Activated CD8-positive, alpha-beta memory T cell treated with anti-CD3 and anti-CD28 coated beads, Interleukin-2, amount 50 U/mL, for 4 hours (primary cell): ENCODE results near the gene HLA-B.

Experiments used
- DNase-seq: peaks from one replicate; pipeline ENCODE4 v3.0.0-alpha.2; 2020

Gene HLA-B

DNA sequence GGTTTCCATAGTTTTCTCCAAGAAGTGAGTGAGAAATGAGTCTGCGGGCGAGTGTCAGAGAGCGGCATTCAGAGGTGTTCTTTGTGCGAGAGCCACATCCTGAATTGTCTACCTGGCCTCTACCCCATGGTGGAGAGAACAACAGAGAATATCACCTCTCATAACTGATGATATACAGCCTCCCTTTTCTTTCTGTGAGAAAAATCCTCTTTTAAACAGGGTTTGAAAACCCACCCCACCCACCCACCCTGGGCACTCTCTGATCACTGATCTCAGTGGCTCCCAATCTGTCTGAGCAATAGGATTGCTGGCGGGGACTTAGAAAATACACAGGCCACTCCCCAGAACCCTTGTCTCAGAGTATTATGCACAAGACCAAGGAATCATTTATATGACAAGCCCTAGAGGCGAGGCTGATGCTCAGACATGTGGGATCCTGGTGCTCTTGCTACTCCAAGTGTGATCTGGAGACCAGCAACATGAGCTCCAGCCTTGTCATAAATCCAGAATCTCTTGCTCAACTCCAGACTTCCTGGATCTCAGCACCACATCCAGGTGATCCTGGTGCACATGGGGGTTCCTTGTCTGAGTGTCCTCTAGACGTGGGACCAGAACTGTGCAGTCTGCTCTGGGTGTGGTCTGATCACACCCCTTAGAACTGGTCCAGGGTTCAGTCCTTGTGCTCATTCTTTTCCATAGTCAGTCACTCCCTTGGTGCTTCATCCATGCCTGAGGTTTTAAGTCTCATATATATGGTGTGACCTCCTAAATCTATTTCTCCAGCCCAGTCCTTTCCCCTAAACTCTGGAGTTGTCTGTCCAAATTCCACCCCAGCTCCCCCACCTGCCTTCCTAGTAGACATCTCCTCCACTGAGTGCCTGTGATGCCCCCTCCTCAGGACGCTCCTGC, 5.3 kb downstream of the HLA-B start:
- DNase-seq: no peak

DNA sequence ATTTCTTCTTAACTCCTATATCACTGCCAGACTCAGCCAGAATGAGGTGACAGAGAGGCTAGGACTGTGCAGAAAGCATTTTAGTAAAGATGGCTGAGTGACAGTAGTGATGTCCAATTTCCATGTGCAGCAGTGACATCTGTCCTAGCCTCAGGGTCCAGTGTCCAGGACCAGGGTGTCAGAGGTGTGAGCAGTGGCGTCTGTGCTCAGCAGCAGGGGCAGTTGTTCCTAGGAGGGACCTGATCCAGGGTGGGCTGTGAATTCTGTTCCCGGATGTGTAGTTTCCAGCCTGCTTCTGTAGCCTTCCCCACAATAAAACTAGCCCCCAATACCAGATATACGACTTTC, 6.0 kb downstream of the HLA-B start:
- no peak for DNase-seq

DNA sequence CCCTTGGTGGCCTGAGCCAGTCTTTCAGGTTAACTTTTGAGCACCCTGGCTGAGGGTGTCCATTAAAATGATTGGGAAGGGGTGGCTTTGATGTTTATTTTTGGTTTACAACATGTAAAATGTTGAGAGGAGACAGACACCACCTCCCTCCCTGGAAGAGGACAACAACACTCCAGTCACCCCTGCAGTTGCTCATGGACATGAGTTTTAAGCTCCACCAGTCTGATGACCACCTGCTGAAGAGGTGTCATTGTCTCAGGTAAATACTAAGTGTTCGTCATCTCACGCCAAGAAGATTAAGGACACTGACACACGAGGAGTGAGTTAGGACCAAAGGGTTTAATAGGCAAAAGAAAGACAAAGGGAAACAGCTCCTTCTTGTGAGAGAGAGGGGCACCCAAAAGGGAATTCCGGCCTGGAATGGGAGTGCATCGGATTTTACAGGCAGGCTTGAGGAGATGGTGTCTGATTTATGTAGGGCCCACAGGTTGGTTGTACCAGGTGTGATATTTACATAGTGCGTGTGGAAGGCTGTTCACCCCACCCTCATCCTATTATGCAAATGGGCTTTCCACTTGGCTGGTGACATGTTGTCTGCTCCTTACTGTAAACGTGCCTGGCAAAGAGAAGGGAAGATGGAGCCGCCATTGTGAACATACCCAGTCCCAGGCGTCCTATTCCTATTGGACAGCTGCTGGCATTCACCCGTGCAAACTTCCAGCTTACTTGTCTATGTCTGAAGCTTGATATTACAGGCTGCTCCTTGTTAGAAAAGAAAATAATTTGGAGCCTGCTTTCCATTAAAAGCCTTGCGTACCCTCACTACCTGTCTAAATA, 6.6 kb downstream of the HLA-B start:
- DNase-seq: no peak

DNA sequence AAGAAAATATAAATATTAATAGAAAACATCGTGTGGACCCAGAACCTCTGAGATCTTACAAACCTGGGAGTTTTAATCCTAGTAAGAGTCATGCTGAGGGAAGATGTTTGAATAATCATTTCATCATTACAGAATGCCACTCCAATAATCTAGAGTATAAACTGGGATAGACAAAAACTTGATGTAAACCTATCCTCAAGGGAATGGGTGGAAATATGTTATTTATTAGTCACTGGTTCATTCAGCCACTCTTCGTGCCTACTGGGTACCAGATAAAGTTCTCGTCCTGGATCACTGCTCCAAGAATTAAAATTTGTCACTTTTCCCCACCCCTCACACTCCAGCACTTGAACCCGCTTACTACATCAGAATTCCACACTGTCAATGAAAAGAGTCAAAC, 7.7 kb downstream of the HLA-B start:
- no peak for DNase-seq

DNA sequence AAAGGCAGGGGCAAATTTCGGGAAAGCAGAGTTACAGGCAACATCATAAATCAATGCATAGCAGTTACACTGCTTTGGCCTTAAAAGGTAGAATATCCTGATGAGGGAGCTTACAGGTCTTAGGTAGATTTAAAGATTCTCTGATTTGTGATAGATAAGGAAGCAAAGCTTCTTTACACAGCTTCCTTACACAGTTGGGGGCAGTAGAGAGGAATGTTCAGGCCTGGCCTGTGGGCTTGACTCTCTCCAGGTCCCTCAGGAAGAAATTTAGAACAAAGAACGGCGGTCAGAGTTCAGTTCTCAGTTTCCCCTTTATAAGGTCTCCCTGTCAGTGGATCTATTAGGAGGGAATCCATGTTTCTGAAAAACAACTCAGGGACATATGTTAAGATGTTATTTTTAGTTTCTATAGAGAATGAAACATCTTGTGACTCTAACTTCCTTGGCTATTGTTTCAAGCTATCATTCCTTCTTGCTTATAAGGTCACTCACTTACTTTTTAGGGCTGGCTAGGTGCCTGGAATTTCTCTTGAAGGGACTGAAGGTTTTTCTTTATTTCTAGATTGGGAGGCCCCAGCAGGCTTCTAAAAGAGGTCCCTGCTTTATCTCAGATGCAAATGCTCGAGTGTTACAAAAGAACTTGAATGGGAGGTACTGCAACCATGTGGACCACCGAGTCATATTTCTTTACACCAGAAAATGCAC, 11.8 kb downstream of the HLA-B start:
- no peak for DNase-seq

DNA sequence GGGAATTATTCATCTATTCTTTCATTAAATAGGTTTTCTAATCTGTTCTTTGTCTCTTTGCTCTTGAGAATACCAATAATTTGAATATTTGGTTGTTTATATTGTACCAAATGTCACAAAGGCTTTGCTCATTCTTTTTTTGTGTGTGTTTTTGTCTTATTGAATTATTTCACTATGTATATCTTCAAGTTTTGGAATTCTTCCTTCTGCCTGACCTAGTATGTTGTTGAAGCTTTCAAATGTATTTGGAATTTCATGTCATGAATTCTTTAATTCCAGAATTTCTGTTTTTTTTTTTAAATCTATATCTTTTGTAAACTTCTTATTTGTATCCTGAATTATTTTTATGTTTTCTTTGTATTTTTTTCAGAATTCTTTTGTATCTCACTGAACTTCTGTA, 16.8 kb downstream of the HLA-B start:
- DNase-seq: no peak

DNA sequence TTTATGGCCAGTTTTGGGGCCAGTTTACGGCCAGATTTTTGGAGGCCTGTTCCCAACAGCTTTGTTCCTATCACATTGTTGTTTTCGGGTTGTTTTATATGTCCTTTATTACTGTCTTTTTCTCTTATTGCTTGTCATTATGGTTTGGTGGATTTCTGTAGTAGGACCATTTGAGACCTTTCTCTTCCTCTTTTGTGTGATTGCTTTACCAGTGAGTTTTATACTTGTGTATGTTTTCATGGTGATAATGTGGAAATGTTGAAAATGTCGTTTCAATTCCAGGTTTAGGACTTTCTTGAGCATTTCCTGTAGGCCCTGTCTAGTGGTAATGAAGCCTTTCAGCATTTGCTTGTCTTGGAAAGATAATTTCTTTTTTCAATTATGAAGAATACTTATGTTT, 17.8 kb downstream of the HLA-B start:
- DNase-seq: no peak

DNA sequence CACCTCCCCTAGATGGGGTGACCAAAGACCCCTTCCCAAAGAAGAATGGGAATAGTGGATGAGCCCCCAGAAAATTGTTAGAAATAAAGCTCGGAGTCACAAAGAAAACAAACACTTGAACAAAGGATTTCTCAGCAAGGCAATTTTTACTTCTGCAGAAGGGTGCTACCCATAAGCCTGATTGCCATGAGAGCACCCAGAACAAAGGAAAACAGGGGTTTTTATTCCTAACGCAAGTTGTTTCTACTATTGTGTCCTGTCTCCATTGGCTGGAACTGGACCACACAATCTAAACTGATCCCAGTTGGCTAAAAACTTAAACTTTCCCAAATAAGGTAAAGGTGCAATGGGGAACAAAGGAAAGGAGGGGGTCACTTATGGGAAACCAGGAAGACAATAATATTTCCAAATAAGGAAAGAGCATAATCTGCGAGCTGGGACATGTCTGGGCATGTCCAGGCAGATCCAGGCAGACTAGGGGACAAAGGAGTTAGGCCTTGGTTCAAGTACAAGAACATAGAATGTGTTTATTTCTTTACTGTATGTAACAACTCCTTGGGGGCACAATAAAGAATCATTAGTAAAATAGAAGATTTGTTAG, 20.0 kb downstream of the HLA-B start:
- DNase-seq: no peak

DNA sequence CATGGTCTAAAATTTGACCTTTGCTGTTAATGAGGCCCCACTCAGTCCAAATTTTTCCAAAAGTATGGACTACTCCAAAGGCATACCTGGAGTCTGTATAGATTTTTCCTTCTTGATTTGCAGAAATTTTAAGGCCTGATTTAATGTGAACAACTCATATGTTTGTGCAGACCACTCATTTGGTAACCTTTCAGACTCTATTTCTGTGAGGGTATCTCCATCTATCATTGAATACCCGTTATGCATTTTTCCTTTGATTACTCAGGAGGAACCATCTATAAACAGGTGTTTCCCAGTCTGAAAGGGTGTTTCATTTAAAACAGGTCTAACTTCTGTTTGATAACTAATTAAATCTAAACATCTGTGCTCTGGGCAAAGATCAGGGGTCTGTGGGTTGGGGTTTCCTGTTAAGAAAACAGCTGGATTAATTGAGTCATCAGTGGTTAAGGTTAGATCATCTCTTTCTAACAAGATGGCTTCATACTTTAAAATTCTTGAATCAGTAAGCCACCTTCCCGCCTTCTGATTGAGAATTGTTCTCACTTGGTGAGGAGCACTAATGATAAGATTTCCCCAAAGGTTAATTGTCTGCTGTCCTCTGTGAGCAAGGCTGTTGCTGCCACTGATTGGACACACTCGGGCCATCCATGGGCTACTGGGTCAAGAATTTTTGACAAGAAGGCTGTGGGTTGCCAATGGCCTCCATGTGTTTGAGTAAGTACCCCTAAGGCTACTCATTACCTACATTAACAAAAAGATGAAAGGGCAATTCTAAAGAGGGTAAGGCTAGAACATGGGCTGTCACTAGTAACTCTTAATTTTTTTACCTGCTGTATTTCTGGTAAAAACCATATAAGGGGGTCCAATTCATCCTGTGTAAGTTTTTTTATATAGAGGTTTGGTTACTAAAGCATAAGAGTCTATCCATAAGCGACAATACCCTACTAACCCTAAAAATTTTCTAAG, 24.1 kb downstream of the HLA-B start:
- DNase-seq: peak; percentile 28

DNA sequence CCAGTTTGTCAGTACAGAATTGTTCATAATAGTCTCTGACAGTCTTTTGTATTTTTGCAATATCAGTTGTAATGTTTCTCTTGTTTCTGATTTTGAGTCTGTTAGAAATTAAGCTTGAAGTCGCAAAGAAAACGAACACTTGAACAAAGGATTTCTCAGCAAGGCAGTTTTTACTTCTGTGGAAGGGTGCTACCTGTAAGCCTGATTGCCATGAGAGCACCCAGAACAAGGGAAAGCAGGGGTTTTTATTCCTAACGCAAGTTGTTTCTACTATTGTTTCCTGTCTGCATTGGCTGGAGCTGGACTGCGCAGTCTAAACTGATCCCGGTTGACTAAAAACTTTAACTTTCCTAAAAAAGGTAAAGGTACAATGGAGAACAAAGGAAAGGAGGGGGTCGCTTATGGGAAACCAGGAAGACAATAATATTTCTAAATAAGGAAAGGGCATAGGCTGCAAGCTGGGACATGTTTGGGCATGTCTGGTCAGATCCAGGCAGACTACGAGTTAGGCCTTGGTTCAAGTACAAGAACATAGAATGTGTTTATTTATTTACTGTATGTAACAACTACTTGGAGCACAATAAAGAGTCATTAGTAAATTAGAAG, 28.5 kb downstream of the HLA-B start:
- no peak for DNase-seq

DNA sequence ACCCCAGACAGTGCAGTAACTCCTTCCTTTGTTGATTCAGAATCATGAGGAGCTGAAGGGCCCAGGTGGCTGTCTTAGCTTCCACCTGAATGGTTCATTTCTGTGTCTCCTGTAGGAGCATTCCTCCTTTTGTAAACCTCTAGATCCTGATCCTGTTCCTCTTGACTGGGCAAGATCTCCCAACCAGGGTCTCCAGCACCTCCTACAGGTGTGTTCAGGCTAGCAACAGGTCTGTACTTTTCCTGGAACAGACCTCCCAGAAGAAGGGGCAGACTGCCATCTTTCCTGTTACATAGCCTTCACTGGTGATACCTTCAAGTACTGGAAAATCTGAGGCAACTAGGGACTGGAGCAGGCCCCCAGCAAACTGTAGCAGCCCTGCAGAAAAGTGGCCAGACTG, 35.2 kb downstream of the HLA-B start:
- no peak for DNase-seq

DNA sequence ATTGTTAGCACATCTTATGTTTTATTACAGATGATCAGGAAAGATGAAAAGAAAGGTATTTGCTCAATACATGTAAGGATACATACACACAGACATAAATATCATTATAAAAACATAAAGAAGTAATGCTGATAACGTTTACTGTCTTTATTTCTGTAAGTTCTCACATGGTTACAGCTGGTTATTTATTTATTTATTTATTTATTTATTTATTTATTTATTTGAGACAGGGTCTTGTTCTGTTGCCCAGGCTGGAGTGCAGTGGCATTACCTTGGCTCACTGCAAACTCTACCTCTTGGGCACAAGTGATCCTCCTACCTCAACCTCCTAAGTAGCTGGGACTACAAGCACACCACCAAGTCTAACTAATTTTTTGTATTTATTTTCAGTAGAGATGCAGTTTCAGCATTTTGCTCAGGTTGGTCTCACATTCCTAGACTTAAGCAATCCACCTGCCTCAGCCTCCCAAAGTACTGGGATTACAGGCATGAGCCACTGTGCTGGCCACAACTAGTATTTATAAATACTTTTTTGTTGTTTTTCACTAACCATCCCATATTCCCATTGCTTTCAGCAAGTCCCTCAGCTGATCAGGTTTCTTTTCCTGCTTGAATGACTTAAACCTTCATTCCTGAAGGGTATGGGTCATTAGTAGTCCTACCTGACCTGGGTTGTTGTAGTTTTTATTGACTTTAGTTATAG, 35.8 kb downstream of the HLA-B start:
- no peak for DNase-seq

DNA sequence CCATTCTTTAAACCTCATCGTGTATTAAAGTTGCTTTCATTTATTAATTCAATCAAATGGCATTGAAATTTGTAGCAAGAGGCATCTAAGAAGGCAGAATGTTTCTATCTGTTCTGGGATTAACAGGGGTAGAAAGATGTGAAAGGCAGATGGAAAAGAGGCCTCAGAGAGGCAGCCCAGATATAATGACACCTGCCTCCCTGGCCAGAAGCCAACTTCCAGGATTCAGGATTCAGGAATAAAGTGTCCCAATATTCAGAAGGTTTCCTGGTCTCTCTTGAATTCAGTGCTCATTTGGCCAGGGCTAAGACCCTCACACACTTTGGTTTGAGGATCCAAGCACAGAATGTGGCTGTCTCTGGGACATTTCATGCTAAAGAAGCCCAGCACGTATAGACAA, 39.9 kb downstream of the HLA-B start:
- no peak for DNase-seq

DNA sequence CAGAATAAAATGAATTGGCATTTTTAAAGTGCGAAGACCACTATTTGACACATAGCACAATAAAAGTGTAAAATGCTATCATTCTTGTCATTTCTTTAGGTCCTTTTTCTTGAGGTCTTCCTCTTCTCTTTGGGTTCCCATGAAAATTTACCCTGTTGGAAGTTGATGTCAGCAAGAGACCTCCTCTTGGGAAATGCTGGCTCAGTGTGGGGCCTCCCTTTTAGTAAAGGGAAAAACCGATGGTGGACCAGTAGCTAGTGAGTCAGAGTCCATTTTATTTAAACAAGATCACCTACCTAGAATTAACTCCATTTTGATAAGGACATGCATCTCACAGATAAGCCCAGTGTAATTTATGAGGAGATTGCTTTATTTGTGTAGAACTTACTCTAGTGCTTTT, 47.3 kb downstream of the HLA-B start:
- no peak for DNase-seq

DNA sequence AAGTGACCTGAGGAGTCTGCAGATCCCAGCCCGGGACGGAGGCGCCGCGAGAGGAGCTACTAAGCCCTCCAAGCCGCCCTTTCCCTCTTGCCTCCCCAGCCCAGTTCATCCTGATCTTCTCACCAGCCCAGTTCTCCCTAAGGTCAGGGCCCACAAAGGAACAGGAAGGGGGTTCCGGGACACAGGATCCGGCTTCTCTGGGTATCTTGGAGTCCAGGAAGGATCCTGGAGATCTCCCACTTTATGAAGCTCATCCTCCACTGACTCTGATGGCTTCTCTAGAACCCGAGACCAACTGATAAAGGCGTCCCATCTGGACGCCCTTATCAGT, 48.2 kb downstream of the HLA-B start:
- DNase-seq: no peak

DNA sequence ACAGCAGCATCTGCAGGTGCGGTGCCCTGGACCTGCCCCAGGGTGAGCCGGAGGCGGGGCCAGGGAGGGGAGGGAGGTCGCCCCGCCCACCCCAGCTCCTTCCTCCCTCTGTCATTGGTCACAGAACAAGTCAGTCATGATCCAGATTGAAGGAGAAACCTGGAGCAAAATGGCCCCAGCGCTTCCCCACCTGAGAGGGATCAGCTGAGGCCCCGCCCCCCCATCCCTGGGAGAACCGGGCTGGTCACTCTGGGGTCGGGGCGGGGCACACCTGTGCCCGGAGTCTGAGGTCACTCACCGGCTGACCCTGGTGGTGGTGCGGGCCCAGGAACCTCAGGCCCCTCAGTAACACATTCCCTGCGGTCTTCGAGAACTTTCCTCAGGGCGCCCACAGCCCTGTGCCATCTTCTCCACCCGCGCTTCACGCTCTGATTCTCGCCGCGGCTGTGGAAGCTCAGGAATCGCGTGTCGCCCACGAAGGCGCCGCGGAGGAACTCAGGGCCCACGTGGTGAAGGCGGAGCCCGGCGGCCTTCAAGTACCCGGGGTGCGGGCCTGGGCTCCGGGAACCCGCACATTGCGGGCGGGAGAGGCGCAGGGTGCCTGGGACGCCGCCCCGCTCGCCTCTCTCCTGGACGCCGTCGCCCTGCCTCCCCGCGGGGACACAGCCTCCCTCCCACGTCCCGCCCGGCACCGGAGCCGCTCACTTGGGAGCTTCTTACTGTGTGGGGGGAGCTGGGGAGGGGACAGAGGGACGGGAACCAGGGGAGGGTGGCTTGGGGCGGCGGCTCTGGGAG, 48.7 kb downstream of the HLA-B start:
- DNase-seq: peak; percentile 78

DNA sequence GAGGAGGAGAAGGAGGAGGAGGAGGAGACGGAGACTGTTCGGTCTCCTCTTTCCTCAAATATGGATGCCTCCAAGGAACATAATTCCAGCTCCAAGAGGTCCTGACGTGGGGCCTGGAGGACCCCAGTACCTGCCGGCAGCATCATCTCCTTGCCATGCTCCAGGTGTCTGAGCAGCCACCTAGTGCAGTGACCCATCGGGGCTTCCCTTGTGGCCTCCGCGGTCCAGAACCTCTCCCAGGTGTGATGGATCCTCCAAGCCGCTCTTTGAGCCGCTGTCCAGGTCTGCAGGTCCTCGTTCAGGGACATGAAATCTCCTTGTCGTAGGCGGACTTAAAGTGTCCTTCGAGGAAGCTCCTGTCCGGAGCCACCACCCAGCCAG, 49.3 kb downstream of the HLA-B start:
- peak; percentile 13 for DNase-seq

DNA sequence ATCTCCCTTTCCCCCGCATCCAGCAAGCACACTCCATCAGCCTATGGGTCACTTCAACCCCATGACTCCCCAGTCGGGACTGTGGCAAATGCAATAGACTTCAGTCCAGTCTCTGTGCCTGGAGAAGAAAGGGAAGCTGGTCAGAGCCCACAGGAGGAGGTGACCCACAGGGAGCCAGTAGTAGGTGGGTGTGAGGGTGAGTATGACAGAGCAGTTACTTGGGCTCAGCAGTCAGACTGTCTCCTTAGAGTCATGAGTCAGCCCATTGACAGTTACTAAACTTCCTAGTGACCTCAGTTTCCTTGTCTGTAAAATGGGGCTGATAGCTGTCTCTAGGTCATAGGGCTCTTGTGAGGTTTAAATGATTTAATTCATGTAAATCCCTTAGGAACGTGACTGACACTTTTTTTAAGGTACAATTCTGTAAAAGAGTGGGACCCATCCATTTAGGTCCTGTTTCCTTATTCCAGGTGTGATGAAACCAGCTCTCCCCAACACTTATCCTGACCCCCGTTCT, 51.2 kb downstream of the HLA-B start:
- no peak for DNase-seq

DNA sequence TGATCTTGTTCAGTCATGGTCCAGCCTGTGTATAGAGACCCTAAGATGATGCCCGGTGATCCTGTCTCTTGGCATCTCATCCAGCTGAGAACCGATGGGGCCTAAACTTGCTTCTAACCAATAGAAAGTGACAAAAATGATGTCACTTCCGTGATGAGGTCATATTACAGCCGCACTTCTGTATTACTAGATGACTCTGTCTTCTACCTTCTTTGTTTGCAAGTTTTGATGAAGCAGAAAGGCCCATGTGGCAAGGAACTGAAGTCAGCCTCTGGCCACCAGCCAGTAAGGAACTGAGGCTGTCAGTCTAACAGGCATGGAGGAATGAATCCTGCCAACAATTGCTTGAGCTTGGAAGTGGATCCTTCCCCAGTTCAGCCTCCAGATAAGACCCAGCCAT, 52.3 kb downstream of the HLA-B start:
- no peak for DNase-seq
